ENCODE measurements around the gene LHFPL3.

Gene LHFPL3

DNA sequence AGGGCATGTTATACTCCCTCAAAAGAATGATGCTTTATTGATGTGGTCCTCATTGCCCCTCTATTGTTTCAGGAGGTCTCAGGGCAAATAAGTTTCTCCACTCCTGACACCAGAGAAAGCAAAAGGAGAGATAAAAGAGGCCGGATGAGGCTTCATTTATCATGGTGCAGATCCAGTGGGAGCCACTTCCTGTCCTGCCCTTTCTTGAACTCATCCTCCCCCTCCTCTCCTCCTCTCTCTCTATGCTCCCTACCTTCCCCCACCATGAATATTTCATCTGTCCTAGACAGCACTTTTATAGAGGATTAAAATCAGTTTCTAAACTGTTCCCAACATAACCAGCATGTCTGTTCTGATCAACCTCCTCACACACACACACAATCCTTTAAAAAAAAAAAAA is 513.4 kb downstream of the LHFPL3 start:
- DNase-seq (ENCODE audit: insufficient read length, low spot score) (no peak), FAIRE-seq (no peak)
- no peak for TF ChIP-seq POLR2A (IDR thresholded peaks at IDR 0.05; ENCODE audit: low read depth, low read length)

GRCh38 chr7:104843198-104843597 is 514.8 kb downstream of the LHFPL3 start:
- TF ChIP-seq POLR2A (IDR thresholded peaks at IDR 0.05; ENCODE audit: low read depth, low read length), result no peak
- FAIRE-seq (no peak), DNase-seq (ENCODE audit: insufficient read length, low spot score) (no peak)

DNA sequence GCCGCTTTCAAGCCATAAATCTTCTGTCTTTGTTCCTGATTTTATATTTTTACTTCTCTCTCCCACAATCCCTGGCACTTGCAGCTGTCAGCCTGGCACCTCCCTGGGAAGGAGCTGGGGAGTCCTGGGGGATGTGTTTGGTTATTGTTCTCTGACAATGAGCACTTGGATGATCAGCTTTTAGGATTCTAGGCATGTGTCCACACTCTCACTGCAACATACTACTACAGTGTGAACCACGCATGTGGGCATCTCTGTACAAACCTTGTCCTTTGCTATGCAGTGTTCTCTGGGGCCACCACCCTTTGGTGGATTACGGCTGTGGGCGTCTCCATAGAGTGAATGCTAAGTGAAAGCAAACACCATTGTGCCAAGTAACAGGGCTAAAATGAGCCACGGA is 517.2 kb downstream of the LHFPL3 start:
- no peak for TF ChIP-seq POLR2A (IDR thresholded peaks at IDR 0.05; ENCODE audit: low read depth, low read length)
- no peak for FAIRE-seq

GRCh38 chr7:104846731-104847130 is 518.3 kb downstream of the LHFPL3 start:
- DNase-seq (ENCODE audit: insufficient read length, low spot score) (no peak), FAIRE-seq (no peak)
- TF ChIP-seq POLR2A (IDR thresholded peaks at IDR 0.05; ENCODE audit: low read depth, low read length), result no peak

More for the DNA sequence above, 517.2 kb downstream of the LHFPL3 start:
- DNase-seq (ENCODE audit: insufficient read length, low spot score), result no peak

DNA sequence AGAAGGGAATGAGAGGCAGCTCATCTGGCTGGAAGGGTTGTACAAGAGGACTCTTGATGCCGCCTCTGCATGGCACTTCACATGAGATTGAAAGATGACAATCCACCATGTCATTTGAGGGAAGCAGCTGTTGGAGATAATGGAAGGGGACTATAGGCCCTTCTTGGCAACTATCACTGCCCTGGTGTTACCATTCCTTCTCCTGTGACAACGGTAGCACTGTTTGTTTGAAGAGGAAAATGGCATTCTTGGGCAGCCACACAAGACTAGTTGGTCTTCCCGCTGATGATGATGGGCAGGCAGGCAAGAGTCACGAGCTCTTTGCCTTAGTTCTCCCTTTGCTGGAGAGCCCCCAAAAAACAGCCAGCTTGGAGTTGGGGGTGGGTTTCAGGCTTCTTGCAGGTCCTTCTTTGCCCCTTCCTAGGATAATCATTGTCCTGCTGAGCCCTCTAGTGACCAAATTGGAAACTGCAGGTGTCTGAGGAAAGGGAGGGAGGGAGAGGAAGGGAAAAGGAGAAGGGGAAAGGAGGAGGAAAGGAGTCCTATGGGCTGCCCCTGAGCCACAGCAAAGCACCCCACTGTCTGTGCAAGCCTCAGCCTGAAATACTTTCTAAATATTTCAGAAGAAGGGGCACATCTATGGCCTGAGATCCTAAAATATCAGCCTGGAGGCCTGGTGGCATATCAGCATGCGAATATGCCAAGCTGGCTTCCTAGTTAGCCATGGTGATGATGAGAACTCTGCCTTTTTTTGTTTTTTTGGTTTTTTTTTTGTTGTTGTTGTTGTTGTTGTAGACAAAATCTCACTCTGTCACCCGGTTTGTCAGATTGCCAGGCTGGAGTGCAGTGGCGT is 520.0 kb downstream of the LHFPL3 start:
- DNase-seq (ENCODE audit: insufficient read length, low spot score) (peak; percentile 23), FAIRE-seq (no peak)
- no peak for TF ChIP-seq POLR2A (IDR thresholded peaks at IDR 0.05; ENCODE audit: low read depth, low read length)

DNA sequence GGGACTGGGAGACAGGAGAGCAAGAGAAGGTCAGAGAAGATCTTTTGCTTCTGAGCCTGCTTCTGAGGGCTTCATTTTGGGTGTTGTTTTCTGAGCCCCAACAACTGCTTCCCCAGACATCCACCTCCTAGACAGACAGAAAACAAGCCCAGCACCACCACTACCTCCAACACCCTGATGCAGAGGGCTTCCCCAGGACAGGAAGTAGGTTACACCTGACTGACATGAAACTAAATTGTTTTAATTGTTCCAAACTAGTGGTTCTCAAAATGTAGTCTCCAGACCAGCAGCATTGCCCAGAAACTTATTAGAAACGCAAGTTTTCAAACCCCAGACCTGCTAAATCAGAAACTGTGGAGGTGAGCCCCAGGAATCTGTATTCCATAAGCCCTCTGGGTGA is 522.0 kb downstream of the LHFPL3 start:
- no peak for TF ChIP-seq POLR2A (IDR thresholded peaks at IDR 0.05; ENCODE audit: low read depth, low read length)
- DNase-seq (ENCODE audit: insufficient read length, low spot score) (no peak), FAIRE-seq (no peak)

DNA sequence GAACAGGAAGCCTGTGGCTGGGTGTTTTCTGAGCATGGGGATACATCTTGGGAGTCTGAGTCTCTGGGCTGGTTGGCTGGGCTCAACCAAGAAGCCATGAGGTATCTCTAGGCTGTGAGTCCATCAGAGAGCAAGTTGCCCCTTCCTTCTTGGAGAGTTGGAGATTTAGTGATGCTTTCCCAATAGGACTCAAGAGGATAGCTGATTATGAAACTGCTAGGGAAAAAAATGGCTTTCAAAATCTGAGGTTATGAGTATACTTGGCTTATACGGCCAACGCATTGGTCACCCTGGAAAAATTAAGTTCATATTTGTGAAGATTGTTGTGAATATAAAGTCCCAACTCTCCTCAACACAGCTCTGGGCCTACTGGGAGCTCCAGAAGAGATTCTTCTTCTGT is 522.9 kb downstream of the LHFPL3 start:
- no peak for DNase-seq (ENCODE audit: insufficient read length, low spot score)
- FAIRE-seq, result no peak
- no peak for TF ChIP-seq POLR2A (IDR thresholded peaks at IDR 0.05; ENCODE audit: low read depth, low read length)

DNA sequence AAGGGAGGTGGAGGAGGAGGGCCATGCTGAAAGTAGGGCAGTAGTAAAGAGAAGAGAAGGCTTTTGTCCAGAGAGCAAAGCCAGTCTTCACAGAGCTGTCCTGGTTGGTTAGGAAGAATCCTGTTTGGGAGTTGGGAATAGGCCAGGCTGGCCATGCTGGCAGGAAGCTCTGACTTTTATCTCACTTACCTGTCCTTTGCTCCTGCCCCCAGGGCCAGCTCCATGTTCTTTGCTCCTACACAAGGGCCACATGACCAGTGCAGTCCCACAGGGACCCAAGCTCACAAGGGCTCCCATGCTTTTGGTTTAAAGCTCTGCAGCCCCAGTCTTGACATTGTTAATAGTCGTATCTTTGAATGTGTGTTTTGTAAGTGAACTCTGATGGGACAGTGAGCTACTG is 524.0 kb downstream of the LHFPL3 start:
- no peak for FAIRE-seq
- TF ChIP-seq POLR2A (IDR thresholded peaks at IDR 0.05; ENCODE audit: low read depth, low read length), result no peak
- DNase-seq (ENCODE audit: insufficient read length, low spot score), result no peak

- FAIRE-seq (no peak), DNase-seq (ENCODE audit: insufficient read length, low spot score) (no peak)
- no peak for TF ChIP-seq POLR2A (IDR thresholded peaks at IDR 0.05; ENCODE audit: low read depth, low read length)
Measured at GRCh38 chr7:104855861-104856260, 527.5 kb downstream of the LHFPL3 start.

DNA sequence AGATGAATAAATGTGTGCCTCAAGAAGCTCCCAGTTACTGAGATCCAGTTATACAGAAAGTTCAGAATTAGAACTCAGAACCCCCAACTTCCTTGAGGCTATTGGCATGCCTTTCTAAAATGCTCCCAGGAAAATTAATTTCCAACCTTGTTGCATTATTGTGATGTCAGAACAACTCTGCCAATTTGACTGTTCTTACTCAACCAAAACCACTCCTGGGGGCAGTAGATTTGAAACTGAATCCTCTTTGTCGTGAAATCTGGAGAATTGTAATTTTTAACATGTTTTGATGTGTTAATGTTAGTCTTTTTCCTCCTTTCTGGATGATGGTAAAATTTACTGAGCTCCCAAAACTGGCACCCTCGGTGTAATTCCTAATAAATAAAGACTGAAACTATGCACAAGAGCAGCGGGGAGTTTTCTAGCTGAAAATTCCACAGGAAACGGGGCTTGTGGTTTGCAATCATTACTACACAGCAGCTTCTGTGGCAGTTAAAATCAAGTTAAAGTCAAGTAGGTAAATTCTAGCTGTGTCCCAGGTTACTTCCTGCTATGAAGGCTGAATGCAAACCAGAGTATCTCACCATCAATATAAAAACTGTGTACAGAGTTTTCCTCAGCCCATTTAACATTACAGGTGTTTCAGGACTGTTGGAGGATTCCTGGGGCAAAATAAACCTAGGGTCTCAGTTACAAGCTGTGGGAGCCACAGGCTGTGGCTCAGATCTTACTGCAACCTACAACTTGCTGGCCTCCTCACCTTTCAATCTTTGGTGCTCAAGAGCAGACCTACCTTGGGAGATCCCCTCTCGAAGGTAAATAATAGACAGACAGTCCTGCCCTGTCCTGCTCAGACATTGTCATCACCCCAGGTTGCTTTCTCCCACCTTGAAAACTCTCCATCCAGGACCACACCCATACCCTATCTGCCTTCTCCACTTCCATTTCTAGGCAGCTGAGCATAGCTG is 529.3 kb downstream of the LHFPL3 start:
- FAIRE-seq (no peak), DNase-seq (ENCODE audit: insufficient read length, low spot score) (no peak)
- no peak for TF ChIP-seq POLR2A (IDR thresholded peaks at IDR 0.05; ENCODE audit: low read depth, low read length)

GRCh38 chr7:104859754-104860426 is 531.5 kb downstream of the LHFPL3 start:
- TF ChIP-seq POLR2A (IDR thresholded peaks at IDR 0.05; ENCODE audit: low read depth, low read length), result no peak
- FAIRE-seq (no peak), DNase-seq (ENCODE audit: insufficient read length, low spot score) (no peak)

- TF ChIP-seq POLR2A (IDR thresholded peaks at IDR 0.05; ENCODE audit: low read depth, low read length), result no peak
- DNase-seq (ENCODE audit: insufficient read length, low spot score) (no peak), FAIRE-seq (no peak)
Measured at GRCh38 chr7:104861729-104862390, 533.5 kb downstream of the LHFPL3 start.

- DNase-seq (ENCODE audit: insufficient read length, low spot score), result no peak
- no peak for TF ChIP-seq POLR2A (IDR thresholded peaks at IDR 0.05; ENCODE audit: low read depth, low read length)
- no peak for FAIRE-seq
Measured at GRCh38 chr7:104862719-104863118, 534.3 kb downstream of the LHFPL3 start.

All from H54 (cell line).